Common myeloid progenitor, CD34-positive (primary cell): Measurements from ENCODE around the gene ADTRP.

Experiments used
- CTCF ChIA-PET: fragments of 350-600 bp; sonication (Branson Sonifier 250); formaldehyde crosslinking; loops from one replicate; lab custom pipeline; 2021; ENCODE audit warnings: antibody characterized with exemption; lab: Charles Lee
- POLR2A ChIA-PET: fragments of 350-600 bp; sonication (Branson Sonifier 250); formaldehyde crosslinking; loops from one replicate; lab custom pipeline; 2021; ENCODE audit warnings: antibody characterized with exemption; lab: Charles Lee
- DNase-seq, 3 donors: peaks; one replicate each; pipeline versions ENCODE4 v3.0.0 to v3.0.0-alpha.2; 2013
- H3K27ac ChIP-seq, 2 experiments: 1 replicate in 1 of 2; 2 replicates in 1 of 2; pipeline ENCODE4 v1.7.0; 2013; ENCODE audit warnings: inconsistent platforms in 2 of 2, low read length in 2 of 2, mild to moderate bottlenecking in 2 of 2, low read depth in 1 of 2, moderate library complexity in 1 of 2; ENCODE audit not compliant: severe bottlenecking in 2 of 2, insufficient read depth in 1 of 2, poor library complexity in 1 of 2
- H3K27me3 ChIP-seq, 5 experiments: replicated peaks in 2 of 5; 1 replicate in 3 of 5; 2 replicates in 2 of 5; pipeline versions ENCODE4 v1.6.1 to v1.7.0; 2013; ENCODE audit warnings: low read length in 4 of 5, mild to moderate bottlenecking in 2 of 5, moderate library complexity in 2 of 5, inconsistent platforms in 1 of 5; ENCODE audit not compliant: insufficient read depth in 5 of 5, control insufficient read depth in 4 of 5
- H3K36me3 ChIP-seq, 4 experiments: 1 replicate in 2 of 4; 2 replicates in 2 of 4; pipeline versions ENCODE4 v1.6.1 to v1.7.0; 2013; ENCODE audit warnings: low read length in 3 of 4, control low read depth in 1 of 4, mild to moderate bottlenecking in 1 of 4; ENCODE audit not compliant: control insufficient read depth in 4 of 4, insufficient read depth in 4 of 4
- H3K4me1 ChIP-seq, 4 experiments: 1 replicate in 3 of 4; 2 replicates in 1 of 4; pipeline versions ENCODE4 v1.6.1 to v1.7.1; 2013; ENCODE audit warnings: low read length in 3 of 4, mild to moderate bottlenecking in 3 of 4, control low read depth in 1 of 4, inconsistent platforms in 1 of 4, moderate library complexity in 1 of 4; ENCODE audit not compliant: control insufficient read depth in 4 of 4, insufficient read depth in 4 of 4; ENCODE audit errors: control extremely low read depth in 1 of 4
- H3K4me3 ChIP-seq, 7 experiments: 1 replicate in 4 of 7; 2 replicates in 3 of 7; pipeline versions ENCODE4 v1.5.1 to v1.7.0; 2013; ENCODE audit warnings: mild to moderate bottlenecking in 7 of 7, low read length in 6 of 7, moderate library complexity in 6 of 7, inconsistent platforms in 2 of 7, low read depth in 2 of 7, control low read depth in 1 of 7; ENCODE audit not compliant: insufficient read depth in 4 of 7, control insufficient read depth in 1 of 7; ENCODE audit errors: extremely low read depth in 1 of 7
- H3K9me3 ChIP-seq, 5 experiments: 1 replicate in 4 of 5; 2 replicates in 1 of 5; pipeline versions ENCODE4 v1.6.1 to v1.7.1; 2013; ENCODE audit warnings: low read length in 4 of 5, mild to moderate bottlenecking in 2 of 5, inconsistent platforms in 1 of 5, low read depth in 1 of 5, moderate library complexity in 1 of 5; ENCODE audit not compliant: control insufficient read depth in 4 of 5, insufficient read depth in 2 of 5; ENCODE audit errors: control extremely low read depth in 1 of 5
- WGBS: methylation state at CpG from one replicate; pipeline ENCODE4 v1.1.5; 2013; ENCODE audit not compliant: insufficient coverage; 5-methylcytosine and 5-hydroxymethylcytosine counted together

ADTRP gene

DNA sequence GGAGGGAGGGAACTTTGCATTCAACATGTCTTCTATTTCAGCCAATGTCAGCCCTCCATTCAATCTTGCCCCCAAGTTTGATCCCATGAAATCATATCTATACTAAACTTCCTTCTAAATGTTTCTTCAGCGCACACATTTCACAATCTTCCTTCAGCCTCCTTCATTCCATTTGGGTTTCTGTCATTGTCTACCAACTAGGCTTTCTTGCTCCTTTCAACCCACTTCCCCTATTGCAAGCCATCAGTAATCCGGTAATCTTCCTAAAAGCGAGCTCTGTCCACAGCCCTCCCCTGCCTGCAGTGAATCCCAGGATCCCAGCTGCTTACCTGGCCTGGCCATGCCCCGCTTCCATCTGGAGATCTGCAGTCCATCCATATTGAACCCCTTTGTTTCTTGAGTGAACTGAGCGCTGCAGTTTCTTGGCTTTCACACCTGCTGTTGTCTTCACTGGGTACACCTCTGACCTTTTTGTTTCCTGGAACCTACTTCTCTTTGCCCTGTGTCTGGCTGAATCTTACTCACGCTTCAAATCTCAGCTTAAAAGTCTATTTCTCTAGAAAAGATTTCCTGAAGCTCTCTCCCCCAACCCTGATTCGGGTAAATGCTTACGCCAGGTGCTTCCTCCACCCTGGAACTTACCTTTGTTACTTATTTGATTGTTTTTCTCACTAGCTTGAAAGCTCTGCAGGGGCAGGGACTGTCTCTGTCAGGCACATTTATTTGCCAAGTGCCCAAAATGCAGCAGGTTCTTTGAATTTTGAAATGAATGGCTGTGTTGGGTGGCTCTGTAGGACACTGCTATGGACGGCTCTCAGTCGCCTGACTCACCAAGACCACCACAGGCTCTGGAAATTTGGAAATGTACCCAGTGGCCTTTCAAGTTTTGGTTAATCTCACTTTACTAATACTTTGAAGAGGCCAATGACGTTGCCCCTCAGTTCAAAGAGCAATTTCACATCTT lies 50.3 kb downstream of the ADTRP start:
- CTCF ChIA-PET: interaction anchor here (1.0 to 1.8 kb wide), 3 partner anchors 10 to 807 kb away, joined by 3 to 4 read pairs (median 4); no protein-coding TSS in a partner anchor
- Histone ChIP-seq H3K27ac (peak overlapping the region in 1 of 2 experiments; percentile 25), H3K4me1 (peaks cover 34 to 56% (median 43%) of the 10 kb centered on the region in 4 experiments), H3K9me3 (no peaks in the 10 kb centered on the region), H3K36me3 (no peaks in the 10 kb centered on the region), H3K4me3 (peak overlapping the region in 2 of 7 experiments; percentile 20 to 29), H3K27me3 (no peaks in the 10 kb centered on the region)
- 44% methylated on average over 9 of the region's 11 CpGs for WGBS
- peak; percentile 30 to 77 (median 48) for DNase-seq
- POLR2A ChIA-PET: no interaction called here

DNA sequence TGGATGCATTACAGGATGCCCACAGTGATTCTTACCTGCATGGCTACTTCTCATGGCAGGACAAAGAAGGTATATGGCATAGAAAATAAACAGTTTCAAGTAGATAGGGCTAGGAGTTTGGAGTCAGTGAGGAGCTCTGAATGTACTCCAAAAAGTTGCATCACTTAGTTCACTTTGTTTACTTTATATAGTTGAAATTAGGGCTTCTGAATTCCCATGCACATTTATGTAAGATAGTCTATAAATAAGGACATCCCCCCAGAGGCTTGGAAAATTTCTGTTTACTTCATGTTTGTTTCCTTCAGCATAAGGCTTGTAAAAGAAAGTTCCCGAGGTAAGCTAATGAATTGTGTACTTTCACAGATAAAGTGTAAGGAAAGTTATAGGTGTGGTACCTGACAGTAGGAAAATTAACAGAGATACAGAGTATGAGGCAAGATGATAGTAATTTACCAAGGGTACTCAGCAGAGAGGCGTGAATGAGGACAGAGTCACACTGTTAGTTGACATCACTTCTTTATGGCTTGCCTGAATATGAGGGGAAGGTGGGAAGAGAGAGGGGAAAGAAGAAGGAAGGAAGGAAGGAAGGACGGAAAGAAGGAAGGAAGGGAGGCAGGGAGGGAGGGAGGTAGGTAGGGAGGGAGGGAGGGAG lies 51.1 kb downstream of the ADTRP start:
- no peaks in the 10 kb centered on the region for H3K9me3 ChIP-seq
- no peak overlapping the region for H3K4me3 ChIP-seq
- ChIA-PET POLR2A (no interaction called here), CTCF (interaction anchor here (1.0 to 1.8 kb wide), 3 partner anchors 13 to 808 kb away, joined by 3 to 6 read pairs (median 4); no protein-coding TSS in a partner anchor)
- no peaks in the 10 kb centered on the region for H3K27me3 ChIP-seq
- H3K27ac ChIP-seq: no peak overlapping the region
- WGBS: 100% methylated on average over 1 of the region's 3 CpGs
- no peaks in the 10 kb centered on the region for H3K36me3 ChIP-seq
- DNase-seq: no peak
- peaks cover 29 to 50% (median 35%) of the 10 kb centered on the region in 4 experiments for H3K4me1 ChIP-seq

DNA sequence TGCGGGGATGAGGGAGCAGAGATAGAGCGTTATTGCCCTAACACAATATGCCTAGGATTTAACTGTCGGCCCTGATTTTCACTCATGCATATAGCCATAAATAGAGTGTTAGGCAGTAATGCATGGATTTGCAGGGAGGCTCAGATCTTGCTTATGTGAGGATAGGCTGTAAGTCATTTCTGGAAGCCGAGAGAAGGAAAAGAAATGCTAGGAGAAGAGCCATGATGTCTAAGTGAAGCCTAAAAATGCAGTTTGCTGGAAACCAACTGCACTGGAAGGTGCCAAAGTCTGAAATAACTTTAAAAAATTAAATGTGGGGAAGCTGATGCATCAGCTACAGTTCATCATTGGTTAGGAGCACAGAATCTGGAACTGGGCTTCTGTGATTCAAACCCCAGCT lies 54.3 kb downstream of the ADTRP start:
- H3K27ac ChIP-seq: no peak overlapping the region
- H3K27me3 ChIP-seq: no peaks in the 10 kb centered on the region
- CTCF ChIA-PET: no interaction called here
- no peaks in the 10 kb centered on the region for H3K9me3 ChIP-seq
- POLR2A ChIA-PET: no interaction called here
- H3K4me3 ChIP-seq: no peak overlapping the region
- peaks cover 7 to 20% (median 14%) of the 10 kb centered on the region in 4 experiments for H3K4me1 ChIP-seq
- 94% methylated on average over 4 of the region's 4 CpGs for WGBS
- DNase-seq: no peak
- no peaks in the 10 kb centered on the region for H3K36me3 ChIP-seq

DNA sequence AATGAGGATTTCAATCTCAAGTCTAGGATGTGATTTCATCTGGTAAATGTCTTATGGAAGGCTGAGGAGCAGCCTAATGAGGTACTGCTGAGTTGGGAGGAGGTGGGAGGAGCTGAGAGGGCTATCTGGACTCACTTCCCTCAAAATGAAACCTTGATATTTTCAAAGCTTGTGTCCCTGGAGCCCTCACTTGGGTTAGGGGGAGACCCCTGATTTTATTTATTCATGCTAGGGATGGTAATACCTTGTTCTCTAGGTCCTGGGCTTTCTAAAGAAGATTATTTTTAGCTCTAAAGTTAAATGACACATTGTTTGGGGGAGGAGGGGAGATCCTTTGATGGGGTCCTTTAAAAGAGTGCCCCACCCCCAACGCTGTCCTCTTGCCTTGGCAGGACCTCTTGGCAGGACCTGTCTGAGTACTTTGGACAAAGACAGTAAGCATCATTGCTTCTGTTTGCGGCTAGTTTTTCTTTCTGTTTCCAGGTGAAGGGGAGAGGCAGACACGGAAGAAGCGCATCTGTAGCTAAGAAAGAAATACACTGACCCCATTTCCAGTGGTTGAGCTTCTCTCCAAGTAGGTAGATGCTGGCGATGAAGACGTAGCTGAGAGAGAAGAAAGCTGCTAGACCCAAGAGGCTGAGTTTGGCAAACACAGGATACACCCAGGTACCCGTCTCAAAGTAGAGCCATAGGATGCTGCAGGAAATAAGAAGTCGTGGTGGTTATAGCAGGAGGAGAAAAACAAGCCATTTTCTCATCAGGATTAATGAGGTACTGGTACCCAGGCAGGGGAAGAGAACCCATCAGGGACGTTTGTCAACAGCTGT lies 55.6 kb downstream of the ADTRP start:
- CTCF ChIA-PET: interaction anchor here (1.0 to 1.8 kb wide), 3 partner anchors 8 to 18 kb away, joined by 3 to 6 read pairs (median 4); no protein-coding TSS in a partner anchor
- POLR2A ChIA-PET: no interaction called here
- Histone ChIP-seq H3K27ac (no peak overlapping the region), H3K36me3 (no peaks in the 10 kb centered on the region), H3K9me3 (no peaks in the 10 kb centered on the region), H3K4me1 (peaks cover under 1 to 7% (median 3%) of the 10 kb centered on the region in 4 experiments), H3K27me3 (no peaks in the 10 kb centered on the region), H3K4me3 (no peak overlapping the region)
- 100% methylated on average over 4 of the region's 9 CpGs for WGBS
- no peak for DNase-seq

DNA sequence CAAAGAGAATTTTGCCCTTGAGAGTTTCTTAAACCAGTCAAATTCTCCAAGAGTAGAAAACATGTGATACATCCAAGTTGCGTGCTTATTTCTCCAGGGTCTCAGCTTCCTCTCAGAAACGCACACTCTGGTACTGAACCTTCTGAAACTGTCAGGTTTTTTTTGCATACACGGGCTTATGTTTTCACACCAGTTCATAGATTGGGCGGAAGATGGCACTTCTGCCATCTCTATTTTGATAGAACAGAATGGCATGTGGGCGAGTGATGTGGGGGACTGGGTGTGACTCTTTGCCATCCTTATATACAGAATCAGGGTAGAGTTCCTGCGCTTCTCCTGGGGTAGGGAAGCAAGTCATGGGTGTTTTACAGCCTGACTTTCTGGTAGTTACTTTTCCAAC lies 56.4 kb downstream of the ADTRP start:
- no peaks in the 10 kb centered on the region for H3K27me3 ChIP-seq
- no peaks in the 10 kb centered on the region for H3K9me3 ChIP-seq
- H3K36me3 ChIP-seq: no peaks in the 10 kb centered on the region
- H3K4me1 ChIP-seq: peaks cover 0 to 1% (median 0%) of the 10 kb centered on the region in 4 experiments
- no peak for DNase-seq
- H3K27ac ChIP-seq: no peak overlapping the region
- CTCF ChIA-PET: interaction anchor here (1.8 kb wide), 1 partner anchor 10 kb away, joined by 6 read pairs; no protein-coding TSS in a partner anchor
- H3K4me3 ChIP-seq: no peak overlapping the region
- POLR2A ChIA-PET: no interaction called here
- 94% methylated on average over 3 of the region's 6 CpGs for WGBS

DNA sequence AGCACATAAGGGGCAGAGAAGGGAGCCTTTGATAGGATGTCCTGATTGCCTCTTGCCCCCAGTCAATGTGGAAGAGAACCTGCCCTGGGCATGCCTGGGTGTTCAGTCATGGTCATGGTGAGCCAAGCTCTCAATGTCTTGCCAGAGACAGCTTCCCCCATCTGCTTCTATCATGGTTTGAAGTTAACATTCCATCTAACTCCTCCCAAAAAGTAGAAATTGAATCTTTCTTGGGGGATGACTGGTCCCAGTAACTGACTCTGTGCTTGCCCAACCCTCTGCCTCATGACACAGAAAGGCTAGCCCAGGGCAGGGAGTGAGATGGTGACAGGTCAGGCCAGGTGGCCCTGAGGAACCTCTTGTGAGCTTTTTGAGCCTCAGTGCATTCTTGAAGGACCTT lies 60.1 kb downstream of the ADTRP start:
- CTCF ChIA-PET: interaction anchor here (0.6 to 1.0 kb wide), 2 partner anchors 10 to 319 kb away, joined by 3 to 4 read pairs; no protein-coding TSS in a partner anchor
- H3K9me3 ChIP-seq: no peaks in the 10 kb centered on the region
- POLR2A ChIA-PET: no interaction called here

More for the DNA sequence above, 60.1 kb downstream of the ADTRP start:
- Histone ChIP-seq H3K27me3 (no peaks in the 10 kb centered on the region), H3K4me3 (no peak overlapping the region), H3K4me1 (peaks cover 0 to 6% (median 2%) of the 10 kb centered on the region in 4 experiments), H3K36me3 (no peaks in the 10 kb centered on the region), H3K27ac (no peak overlapping the region)
- no peak for DNase-seq
